ENCODE measurements around the gene GNAQ. TPM values are rescaled to one million over a fixed set of nuclear protein-coding genes. Genes with fewer than 3 reads are reported as not detected.

GNAQ gene
- total RNA-seq, 1 donor, result 53.1 TPM

DNA sequence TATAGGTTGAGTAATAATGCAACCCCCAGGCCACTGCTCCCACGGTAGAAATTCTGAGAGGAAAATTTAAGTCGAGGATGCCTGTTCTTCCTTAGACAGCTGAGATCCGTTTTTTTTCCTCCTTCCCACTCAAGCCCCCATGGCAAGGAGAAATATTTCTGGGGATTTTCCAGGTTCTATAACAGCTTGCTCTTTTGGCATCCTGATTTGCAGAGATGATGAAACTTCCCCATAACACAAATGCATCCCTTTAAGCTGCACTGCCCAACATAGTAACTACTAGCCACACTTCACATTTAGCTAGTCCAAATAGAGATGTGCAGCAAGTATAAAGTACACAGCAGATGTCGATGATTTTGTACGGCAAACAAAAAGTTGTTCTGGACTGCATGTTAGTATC is 351.0 kb downstream of the GNAQ start:
- DNase-seq (ENCODE audit: low read depth), result no peak
- H3K4me3 ChIP-seq (ENCODE audit: low read depth, low read length), result no peak overlapping the region
- TF ChIP-seq, protein P1, sequence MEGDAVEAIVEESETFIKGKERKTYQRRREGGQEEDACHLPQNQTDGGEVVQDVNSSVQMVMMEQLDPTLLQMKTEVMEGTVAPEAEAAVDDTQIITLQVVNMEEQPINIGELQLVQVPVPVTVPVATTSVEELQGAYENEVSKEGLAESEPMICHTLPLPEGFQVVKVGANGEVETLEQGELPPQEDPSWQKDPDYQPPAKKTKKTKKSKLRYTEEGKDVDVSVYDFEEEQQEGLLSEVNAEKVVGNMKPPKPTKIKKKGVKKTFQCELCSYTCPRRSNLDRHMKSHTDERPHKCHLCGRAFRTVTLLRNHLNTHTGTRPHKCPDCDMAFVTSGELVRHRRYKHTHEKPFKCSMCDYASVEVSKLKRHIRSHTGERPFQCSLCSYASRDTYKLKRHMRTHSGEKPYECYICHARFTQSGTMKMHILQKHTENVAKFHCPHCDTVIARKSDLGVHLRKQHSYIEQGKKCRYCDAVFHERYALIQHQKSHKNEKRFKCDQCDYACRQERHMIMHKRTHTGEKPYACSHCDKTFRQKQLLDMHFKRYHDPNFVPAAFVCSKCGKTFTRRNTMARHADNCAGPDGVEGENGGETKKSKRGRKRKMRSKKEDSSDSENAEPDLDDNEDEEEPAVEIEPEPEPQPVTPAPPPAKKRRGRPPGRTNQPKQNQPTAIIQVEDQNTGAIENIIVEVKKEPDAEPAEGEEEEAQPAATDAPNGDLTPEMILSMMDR (IDR thresholded peaks at IDR 0.05; ENCODE audit: insufficient read depth, low read depth, low read length), result no peak

DNA sequence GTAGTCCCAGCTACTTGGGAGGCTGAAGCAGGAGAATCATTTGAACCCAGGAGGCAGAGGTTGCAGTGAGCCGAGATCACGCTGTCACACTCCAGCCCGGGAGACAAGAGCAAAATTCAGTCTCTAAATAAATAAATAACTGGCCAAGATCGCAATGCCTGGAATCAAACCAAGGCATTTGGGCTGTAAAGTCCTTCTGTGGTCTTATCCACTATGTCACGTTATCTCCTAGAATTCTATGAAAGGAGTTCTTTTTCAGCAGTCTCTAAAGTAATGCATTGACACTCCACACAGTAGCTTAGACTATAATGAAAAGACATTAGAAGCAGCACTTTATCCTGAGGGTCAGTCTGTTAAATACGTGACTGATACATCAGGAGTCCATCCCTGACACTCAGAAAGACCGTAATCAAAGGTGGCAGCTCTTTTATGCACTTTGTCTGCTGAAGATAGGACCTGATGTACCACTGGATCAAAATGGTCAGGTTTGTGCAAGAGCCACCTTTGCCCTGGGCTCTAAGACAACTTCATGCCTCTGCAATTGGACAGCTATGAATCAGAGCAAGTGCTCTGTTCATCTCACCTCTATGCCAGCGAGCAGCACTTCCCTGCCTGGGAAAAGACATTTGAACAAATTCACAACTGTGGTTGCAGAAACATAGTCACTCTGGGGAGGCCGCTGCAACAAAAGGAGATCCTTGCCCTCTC is 351.8 kb downstream of the GNAQ start:
- no peak overlapping the region for H3K4me3 ChIP-seq (ENCODE audit: low read depth, low read length)
- TF ChIP-seq, protein P1 (IDR thresholded peaks at IDR 0.05; ENCODE audit: insufficient read depth, low read depth, low read length), result no peak
- DNase-seq (ENCODE audit: low read depth), result no peak

DNA sequence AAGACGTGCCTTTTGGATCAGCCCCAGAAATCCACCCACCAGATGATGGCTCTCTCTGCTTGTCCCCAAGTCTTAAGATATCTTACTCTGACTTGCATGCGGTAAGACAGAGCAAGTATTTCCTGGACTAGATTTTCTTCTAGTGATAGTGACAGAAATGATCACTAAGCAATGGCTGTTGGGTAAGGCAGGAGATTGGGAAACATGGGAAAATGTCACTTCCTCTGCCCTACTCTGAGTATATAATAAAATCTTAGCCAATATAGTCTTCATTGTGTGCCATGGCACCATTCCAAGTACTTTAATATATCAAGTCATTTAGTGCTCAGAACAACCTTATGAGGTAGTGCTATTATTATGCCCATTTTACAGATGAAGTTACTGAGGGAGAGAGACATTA is 352.5 kb downstream of the GNAQ start:
- TF ChIP-seq, protein P1 (IDR thresholded peaks at IDR 0.05; ENCODE audit: insufficient read depth, low read depth, low read length), result no peak
- no peak overlapping the region for H3K4me3 ChIP-seq (ENCODE audit: low read depth, low read length)
- no peak for DNase-seq (ENCODE audit: low read depth)

DNA sequence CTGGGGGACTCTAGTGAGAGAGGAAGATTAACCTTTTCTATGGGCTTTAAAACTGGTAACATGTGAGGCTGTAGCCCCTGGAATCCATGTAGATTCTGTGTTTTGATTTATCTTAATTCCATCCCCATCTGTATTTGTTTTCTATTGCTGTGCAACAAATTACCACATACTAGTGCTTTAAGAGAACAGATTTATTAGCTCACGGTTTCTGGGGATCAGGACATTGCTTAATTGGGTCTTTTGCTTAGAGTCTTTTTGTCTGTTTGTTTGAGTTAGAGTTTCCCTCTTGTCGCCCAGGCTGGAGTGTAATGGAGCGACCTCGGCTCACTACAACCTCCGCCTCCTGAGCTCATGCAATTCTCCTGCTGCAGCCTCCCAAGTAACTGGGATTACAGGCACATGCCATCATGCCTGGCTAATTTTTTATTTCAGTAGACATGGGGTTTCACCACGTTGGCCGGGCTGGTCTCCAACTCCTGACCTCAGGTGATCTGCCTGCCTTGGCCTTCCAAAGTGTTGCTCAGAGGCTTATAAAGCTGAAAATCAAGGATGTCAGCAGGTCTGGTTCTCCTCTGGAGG is 353.6 kb downstream of the GNAQ start:
- H3K4me3 ChIP-seq (ENCODE audit: low read depth, low read length), result no peak overlapping the region
- TF ChIP-seq, protein P1 (IDR thresholded peaks at IDR 0.05; ENCODE audit: insufficient read depth, low read depth, low read length), result no peak
- DNase-seq (ENCODE audit: low read depth), result peak; percentile 45

DNA sequence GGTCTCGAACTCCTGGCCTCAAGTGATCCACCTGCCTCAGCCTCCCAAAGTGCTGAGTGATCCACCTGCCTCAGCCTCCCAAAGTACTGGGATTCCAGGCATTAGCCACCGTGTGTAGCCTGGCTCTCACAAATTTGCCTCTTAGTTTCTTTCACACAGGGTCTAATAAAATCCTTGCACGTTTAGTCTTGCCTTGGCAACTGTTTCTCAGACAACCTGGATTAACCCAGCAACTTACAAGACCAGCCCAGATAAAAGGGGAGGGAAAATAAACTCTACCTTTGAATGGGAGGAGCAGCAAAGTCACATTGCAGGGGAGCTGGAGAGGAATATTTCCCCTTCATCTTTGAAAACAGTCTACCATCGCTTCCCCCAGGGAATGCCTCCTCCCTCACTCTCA is 354.2 kb downstream of the GNAQ start:
- DNase-seq (ENCODE audit: low read depth), result no peak
- TF ChIP-seq, protein P1 (IDR thresholded peaks at IDR 0.05; ENCODE audit: insufficient read depth, low read depth, low read length), result no peak
- H3K4me3 ChIP-seq (ENCODE audit: low read depth, low read length), result no peak overlapping the region

DNA sequence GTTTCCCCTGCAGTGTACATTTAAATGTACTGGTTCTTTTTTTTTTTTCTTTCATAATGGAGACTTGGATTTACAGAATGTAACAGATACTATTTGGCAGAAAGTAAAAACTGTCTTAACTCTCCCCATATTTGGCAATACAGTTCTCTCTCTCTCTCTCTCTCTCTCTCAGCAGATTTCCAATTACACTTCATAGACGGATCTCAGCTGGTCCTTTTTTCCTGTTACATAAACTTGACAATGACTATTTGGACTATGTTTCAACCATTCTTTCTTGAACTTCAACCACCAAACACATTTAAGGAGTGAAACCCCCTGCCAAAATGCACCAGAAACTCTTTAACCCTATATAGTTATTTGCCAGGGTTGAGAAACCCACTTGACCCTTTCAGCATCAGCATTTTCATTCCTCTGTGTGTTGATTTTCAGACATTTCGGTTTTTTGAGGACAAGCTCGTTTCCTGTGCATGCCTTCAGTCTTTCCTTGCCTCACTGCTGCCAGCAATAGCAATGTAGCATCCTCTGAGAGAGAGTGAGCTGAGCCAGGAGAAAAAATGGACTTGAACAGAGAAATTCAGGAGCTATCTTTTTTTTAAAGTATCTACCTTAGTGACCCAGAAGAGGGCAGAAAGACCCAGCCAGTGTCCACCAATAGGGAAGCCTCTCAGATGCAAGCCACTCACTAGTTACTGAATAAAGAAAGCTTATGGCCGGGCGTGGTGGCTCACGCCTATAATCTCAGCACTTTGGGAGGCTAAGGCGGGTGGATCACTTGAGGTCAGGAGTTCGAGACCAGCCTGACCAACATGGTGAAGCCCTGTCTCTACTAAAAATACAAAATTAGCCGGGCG is 357.4 kb downstream of the GNAQ start:
- no peak for DNase-seq (ENCODE audit: low read depth)
- TF ChIP-seq, protein P1 (IDR thresholded peaks at IDR 0.05; ENCODE audit: insufficient read depth, low read depth, low read length), result no peak

More for the DNA sequence above, 357.4 kb downstream of the GNAQ start:
- no peak overlapping the region for H3K4me3 ChIP-seq (ENCODE audit: low read depth, low read length)

Data from fibroblast of villous mesenchyme (primary cell).